Measurements from ENCODE around the gene PACSIN1.

Gene PACSIN1

DNA sequence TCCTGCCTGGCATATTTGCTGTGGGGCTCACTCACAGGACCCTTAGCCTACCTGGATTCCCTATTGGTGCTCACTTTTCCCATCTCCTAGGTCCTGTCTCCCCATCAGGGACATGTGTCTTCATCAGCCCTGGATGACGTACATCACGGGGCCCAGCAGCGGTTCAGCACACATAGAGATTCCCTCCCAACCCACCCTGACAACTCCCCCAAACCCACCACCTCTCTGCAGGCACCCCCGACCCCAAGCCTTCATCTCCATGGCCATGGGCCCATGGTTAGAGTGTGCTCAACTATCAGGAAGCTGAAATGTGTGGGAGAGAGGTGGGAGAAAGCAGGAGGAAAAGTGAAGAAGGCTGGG lies 115.7 kb downstream of the PACSIN1 start:
- DNase-seq (ENCODE audit: low read depth in 2 of 2): no peak

DNA sequence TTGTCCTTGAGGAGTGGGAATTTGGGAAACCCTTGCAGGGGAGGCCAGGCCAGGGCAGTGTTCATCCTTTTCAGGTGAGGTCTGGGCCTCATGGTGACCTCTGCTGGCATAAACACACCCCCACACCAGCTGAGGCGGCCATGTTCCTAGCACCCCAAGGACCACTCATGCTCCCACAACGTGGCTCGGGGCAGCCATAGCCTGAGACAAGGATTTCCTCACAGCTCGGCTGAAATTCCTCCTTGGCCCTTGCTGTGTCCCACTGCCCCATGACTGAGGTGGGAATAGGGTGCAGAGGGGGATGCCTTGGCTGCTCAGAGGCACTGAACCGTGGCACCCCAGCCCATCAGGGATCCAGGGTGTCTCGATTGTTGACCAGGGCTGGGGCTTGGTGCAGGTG lies 117.6 kb downstream of the PACSIN1 start:
- no peak for DNase-seq (ENCODE audit: low read depth in 2 of 2)

DNA sequence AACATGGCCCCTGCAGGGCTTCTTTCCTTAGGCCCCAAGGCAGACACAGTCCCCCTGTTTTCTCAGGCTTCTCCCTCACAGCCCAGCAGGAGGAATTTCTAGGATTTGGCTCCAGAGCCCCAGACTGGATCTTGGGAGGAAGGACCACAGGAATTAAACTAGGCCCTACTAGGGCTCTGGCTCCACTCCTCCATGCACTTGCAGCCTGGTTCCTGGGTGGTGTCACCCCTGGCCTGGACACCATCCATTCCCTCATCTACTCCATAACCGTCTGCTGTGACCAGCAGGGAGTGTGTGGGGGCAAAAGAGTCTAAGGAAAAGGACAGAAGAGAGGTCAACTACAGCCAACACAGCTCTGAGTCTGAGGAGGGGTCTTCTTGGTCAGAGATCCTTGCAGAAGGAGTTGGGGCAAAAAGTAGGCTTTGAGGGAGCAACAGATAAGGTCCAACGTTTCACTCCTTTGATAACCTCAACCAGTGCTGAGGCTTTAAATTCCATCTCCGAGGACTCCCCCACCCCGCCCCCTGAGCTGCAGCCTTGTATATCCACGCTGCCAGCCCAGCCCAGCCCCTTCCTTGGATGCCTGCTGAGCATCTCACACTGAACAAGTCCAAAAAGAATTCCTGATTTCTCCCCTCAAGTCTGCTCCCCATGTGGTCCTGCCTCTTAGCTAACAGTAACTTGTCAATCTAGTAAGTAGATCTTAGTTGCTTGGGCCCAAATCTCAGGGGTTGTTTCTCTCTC lies 118.2 kb downstream of the PACSIN1 start:
- no peak for DNase-seq (ENCODE audit: low read depth in 2 of 2)

DNA sequence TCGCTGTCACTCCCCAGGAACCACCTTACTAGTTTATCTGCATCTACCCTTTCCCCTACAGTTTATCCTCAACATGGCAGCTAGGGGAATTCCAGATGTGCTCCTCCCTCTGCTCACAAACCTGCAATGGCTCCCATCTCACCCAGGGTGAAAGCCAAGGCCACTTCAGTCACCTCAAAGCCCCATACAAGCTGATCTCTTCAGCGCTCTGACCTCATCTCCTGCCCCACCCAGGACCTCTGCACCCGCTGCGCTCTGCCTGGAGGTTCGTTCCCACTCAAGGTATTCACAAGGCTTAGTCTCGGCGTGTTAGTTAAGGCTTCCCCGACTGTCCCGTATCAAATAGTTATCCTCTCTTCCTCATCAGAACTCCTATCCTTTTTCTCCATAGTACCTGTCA lies 118.8 kb downstream of the PACSIN1 start:
- DNase-seq (ENCODE audit: low read depth in 2 of 2): no peak
